Measurements from ENCODE around the gene HMCN1.

DNA sequence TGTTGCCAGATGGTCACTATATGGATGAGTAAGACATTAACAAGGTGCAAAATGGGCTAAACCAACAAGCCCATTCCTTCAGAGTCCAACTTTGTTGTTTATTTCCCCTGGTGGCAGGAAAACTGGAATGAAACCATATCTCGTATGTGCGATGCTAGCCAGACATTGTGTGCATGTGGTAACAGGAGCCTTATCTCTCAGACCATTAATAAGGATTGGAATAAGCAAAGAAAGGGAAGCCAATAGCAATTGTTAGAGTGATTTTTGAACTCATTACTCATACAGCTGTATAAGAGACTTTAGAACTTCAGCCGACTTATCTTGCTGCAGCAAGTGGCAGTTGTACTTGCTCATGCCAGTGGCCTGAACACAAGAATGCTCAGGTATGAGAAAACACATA, 30.0 kb upstream of the HMCN1 start:
- TF ChIP-seq TAF1 (IDR thresholded peaks at IDR 0.05; ENCODE audit: borderline replicate concordance, insufficient read depth, low read length) (no peak), REST (IDR thresholded peaks at IDR 0.05; ENCODE audit: insufficient read depth in 1 of 2, low read depth in 2 of 2, low read length in 2 of 2) (no peak)
